H1 (cell line): ENCODE data around the gene IRAK4. TPM values are rescaled to one million over a fixed set of nuclear protein-coding genes. Genes with fewer than 3 reads are reported as not detected.

Experiments
- CEBPB ChIP-seq: IDR thresholded peaks from 2 replicates; pipeline ENCODE4 v1.6.1; 2012; ENCODE audit warnings: low read depth, low read length
- HDAC6 ChIP-seq: IDR thresholded peaks from one replicate; pipeline ENCODE4 v1.7.1; 2012; ENCODE audit warnings: low read depth, mild to moderate bottlenecking, inconsistent platforms, low read length, moderate library complexity
- RBBP5 ChIP-seq: IDR thresholded peaks from 2 replicates; pipeline ENCODE4 v1.7.1; 2012; ENCODE audit warnings: low read depth, mild to moderate bottlenecking, inconsistent platforms, low read length, moderate library complexity, borderline replicate concordance
- SUZ12 ChIP-seq: fragments of 200-600 bp; sonication (generic); IDR thresholded peaks from 2 replicates; pipeline ENCODE4 v1.6.1; 2012; ENCODE audit warnings: mild to moderate bottlenecking, inconsistent platforms, low read length, moderate library complexity, mixed read lengths
- TEAD4 ChIP-seq: IDR thresholded peaks from 2 replicates; pipeline ENCODE4 v1.6.1; 2012; ENCODE audit warnings: low read depth, low read length, inconsistent platforms, mixed read lengths
- polyA plus RNA-seq, 7 experiments: library from polyadenylated mRNA; depleted of rRNA in 3 of 7; stranded (reverse) in 5 of 7; unstranded in 2 of 7; fragments of >200 nt in 5 of 7; fragments of 200-250 nt in 2 of 7; gene quantifications; 1 replicate in 5 of 7; 2 replicates in 1 of 7; 4 replicates in 1 of 7; pipeline versions ENCODE4 v1.2.1 to v1.2.3, GENCODE V29; 2011 to 2013; ENCODE audit warnings: missing spikeins in 2 of 7, mixed read lengths in 2 of 7
- total RNA-seq: library from RNA; stranded (reverse); fragmentation: NEBNext Ultra II Directional; extraction: Animal tissue kit (Norgen Biotek cat#: 25700); gene quantifications from 2 replicates; pipeline ENCODE4 v1.2.1, GENCODE V29; 2021
- TF ChIP-seq, protein P1 (sequence below): fragments of 300-600 bp; sonication (generic); IDR thresholded peaks from 2 replicates; pipeline ENCODE4 v1.7.1; 2012; ENCODE audit warnings: low read length, moderate library complexity, mild to moderate bottlenecking, inconsistent platforms; ENCODE audit not compliant: insufficient replicate concordance
- TF ChIP-seq, protein P2 (sequence below): IDR thresholded peaks from 2 replicates; pipeline ENCODE4 v1.6.1; 2011; ENCODE audit warnings: low read depth, mild to moderate bottlenecking, low read length; ENCODE audit not compliant: insufficient read depth

IRAK4 gene
- total and polyA plus RNA-seq, 2 of the 8 experiments (the other 6 are each of a cell fraction or from before 2014, with no cell fraction given) = 2.3 to 7.7 TPM

DNA sequence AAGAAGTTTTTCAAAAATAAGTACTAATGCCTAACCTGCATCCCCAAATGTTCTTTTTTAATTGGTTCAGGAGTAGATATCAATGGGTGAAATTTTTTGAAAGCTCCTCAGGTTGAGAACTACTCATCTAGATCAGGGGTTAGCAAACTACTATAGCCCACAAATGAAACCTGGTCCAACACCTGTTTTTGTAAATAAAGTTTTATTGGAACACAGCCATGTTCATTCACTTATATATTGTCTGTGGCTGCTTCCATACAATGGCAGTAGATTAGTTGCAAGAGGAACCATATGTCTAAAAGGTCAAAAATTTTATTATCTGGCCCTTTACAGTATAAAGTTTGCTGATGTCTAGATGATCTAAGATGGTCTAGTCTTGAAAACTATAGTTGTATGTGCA lies 13.9 kb upstream of the IRAK4 start (continued):
- TF ChIP-seq, protein P1, sequence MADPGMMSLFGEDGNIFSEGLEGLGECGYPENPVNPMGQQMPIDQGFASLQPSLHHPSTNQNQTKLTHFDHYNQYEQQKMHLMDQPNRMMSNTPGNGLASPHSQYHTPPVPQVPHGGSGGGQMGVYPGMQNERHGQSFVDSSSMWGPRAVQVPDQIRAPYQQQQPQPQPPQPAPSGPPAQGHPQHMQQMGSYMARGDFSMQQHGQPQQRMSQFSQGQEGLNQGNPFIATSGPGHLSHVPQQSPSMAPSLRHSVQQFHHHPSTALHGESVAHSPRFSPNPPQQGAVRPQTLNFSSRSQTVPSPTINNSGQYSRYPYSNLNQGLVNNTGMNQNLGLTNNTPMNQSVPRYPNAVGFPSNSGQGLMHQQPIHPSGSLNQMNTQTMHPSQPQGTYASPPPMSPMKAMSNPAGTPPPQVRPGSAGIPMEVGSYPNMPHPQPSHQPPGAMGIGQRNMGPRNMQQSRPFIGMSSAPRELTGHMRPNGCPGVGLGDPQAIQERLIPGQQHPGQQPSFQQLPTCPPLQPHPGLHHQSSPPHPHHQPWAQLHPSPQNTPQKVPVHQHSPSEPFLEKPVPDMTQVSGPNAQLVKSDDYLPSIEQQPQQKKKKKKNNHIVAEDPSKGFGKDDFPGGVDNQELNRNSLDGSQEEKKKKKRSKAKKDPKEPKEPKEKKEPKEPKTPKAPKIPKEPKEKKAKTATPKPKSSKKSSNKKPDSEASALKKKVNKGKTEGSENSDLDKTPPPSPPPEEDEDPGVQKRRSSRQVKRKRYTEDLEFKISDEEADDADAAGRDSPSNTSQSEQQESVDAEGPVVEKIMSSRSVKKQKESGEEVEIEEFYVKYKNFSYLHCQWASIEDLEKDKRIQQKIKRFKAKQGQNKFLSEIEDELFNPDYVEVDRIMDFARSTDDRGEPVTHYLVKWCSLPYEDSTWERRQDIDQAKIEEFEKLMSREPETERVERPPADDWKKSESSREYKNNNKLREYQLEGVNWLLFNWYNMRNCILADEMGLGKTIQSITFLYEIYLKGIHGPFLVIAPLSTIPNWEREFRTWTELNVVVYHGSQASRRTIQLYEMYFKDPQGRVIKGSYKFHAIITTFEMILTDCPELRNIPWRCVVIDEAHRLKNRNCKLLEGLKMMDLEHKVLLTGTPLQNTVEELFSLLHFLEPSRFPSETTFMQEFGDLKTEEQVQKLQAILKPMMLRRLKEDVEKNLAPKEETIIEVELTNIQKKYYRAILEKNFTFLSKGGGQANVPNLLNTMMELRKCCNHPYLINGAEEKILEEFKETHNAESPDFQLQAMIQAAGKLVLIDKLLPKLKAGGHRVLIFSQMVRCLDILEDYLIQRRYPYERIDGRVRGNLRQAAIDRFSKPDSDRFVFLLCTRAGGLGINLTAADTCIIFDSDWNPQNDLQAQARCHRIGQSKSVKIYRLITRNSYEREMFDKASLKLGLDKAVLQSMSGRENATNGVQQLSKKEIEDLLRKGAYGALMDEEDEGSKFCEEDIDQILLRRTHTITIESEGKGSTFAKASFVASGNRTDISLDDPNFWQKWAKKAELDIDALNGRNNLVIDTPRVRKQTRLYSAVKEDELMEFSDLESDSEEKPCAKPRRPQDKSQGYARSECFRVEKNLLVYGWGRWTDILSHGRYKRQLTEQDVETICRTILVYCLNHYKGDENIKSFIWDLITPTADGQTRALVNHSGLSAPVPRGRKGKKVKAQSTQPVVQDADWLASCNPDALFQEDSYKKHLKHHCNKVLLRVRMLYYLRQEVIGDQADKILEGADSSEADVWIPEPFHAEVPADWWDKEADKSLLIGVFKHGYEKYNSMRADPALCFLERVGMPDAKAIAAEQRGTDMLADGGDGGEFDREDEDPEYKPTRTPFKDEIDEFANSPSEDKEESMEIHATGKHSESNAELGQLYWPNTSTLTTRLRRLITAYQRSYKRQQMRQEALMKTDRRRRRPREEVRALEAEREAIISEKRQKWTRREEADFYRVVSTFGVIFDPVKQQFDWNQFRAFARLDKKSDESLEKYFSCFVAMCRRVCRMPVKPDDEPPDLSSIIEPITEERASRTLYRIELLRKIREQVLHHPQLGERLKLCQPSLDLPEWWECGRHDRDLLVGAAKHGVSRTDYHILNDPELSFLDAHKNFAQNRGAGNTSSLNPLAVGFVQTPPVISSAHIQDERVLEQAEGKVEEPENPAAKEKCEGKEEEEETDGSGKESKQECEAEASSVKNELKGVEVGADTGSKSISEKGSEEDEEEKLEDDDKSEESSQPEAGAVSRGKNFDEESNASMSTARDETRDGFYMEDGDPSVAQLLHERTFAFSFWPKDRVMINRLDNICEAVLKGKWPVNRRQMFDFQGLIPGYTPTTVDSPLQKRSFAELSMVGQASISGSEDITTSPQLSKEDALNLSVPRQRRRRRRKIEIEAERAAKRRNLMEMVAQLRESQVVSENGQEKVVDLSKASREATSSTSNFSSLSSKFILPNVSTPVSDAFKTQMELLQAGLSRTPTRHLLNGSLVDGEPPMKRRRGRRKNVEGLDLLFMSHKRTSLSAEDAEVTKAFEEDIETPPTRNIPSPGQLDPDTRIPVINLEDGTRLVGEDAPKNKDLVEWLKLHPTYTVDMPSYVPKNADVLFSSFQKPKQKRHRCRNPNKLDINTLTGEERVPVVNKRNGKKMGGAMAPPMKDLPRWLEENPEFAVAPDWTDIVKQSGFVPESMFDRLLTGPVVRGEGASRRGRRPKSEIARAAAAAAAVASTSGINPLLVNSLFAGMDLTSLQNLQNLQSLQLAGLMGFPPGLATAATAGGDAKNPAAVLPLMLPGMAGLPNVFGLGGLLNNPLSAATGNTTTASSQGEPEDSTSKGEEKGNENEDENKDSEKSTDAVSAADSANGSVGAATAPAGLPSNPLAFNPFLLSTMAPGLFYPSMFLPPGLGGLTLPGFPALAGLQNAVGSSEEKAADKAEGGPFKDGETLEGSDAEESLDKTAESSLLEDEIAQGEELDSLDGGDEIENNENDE = no peak
- TF ChIP-seq CEBPB (no peak), HDAC6 (no peak), TEAD4 (no peak), SUZ12 (no peak), RBBP5 (no peak)
- TF ChIP-seq, protein P2, sequence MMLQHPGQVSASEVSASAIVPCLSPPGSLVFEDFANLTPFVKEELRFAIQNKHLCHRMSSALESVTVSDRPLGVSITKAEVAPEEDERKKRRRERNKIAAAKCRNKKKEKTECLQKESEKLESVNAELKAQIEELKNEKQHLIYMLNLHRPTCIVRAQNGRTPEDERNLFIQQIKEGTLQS = no peak
